B cell (primary cell): ENCODE results near the gene SLC2A1.

Experiments used
- EZH2 ChIP-seq: IDR thresholded peaks from 2 replicates; pipeline ENCODE4 v1.6.1; 2012; ENCODE audit warnings: borderline replicate concordance, low read depth, mild to moderate bottlenecking, moderate library complexity, low read length; ENCODE audit not compliant: insufficient read depth, poor library complexity, severe bottlenecking
- TF ChIP-seq, protein P1 (sequence below): fragments of 200-600 bp; IDR thresholded peaks from one replicate; pipeline ENCODE4 v1.8.0; 2022; ENCODE audit warnings: antibody characterized with exemption, mild to moderate bottlenecking

DNA sequence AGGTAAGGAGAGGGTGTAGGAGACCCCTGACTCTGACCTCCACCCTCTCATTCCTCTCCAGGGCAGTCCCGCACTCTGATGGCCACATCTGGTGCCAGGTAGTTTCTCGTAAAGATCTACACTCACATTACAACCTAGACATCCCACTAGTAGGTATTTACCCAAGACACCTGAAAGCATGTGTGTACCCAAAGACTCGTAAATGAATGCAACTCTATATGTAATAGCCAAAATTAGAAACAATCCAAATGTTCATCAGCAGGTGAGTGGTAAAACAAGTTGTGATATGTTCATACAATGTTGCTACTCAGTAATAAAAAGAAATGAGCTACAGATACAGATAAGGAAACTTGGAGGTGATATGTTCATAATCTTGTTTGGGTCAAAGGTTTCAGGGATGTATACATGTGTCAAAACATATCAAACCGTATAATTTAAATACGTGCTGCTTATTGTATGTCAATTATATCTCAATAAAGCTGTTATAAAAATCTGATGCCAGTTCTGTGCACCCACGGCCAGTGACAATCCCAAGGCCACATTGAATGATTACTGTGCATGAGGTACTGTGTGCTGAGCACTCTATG, 37.8 kb upstream of the SLC2A1 start:
- TF ChIP-seq, protein P1, sequence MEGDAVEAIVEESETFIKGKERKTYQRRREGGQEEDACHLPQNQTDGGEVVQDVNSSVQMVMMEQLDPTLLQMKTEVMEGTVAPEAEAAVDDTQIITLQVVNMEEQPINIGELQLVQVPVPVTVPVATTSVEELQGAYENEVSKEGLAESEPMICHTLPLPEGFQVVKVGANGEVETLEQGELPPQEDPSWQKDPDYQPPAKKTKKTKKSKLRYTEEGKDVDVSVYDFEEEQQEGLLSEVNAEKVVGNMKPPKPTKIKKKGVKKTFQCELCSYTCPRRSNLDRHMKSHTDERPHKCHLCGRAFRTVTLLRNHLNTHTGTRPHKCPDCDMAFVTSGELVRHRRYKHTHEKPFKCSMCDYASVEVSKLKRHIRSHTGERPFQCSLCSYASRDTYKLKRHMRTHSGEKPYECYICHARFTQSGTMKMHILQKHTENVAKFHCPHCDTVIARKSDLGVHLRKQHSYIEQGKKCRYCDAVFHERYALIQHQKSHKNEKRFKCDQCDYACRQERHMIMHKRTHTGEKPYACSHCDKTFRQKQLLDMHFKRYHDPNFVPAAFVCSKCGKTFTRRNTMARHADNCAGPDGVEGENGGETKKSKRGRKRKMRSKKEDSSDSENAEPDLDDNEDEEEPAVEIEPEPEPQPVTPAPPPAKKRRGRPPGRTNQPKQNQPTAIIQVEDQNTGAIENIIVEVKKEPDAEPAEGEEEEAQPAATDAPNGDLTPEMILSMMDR = no peak
- no peak for TF ChIP-seq EZH2
